Measurements from ENCODE around the gene TMEM69.
"Not testable (repeated sequence)": the region's sequence is repeated elsewhere in the genome, so short reads cannot be mapped to it uniquely, and the experiment has no call there.

The TMEM69 gene

DNA sequence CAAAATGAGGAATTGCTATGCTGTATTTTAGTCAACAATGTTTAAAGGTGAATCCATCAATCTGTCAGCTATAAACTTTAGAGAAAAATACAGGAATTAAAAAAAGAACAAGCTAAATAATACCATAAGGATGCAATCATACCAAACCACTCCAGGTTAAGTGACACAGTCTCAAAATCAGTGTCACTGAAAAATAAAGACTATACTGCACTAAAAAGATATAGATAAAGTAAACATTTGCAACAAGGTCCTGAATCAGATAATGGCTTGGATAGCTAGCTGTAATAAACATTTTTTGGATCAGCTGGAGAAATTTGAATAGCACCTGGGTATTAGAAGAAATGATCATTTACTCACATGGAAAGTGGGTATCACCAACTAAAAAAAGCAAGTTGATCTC lies 9.5 kb upstream of the TMEM69 start:
- no peak for DNase-seq (ENCODE audit: low spot score)

DNA sequence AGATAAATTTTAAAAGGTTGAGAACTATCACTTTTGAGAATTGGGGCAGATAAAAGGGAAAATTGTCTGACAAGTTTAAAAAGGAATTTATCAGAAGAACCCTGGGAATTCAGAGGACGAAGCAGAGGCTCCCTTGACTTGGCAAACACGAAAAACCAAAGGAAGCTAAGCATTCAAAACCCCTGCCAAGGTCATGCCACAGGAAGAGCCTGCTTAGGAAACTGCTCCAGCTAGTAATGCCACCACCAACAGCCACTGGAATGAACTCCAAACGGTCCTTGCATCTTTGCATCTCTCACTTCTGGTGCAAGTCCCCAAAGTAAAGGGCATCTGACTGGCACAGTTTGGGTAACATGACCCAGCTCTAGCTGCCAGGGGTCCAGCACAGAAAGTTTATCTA lies 8.9 kb upstream of the TMEM69 start:
- no peak for DNase-seq (ENCODE audit: low spot score)

DNA sequence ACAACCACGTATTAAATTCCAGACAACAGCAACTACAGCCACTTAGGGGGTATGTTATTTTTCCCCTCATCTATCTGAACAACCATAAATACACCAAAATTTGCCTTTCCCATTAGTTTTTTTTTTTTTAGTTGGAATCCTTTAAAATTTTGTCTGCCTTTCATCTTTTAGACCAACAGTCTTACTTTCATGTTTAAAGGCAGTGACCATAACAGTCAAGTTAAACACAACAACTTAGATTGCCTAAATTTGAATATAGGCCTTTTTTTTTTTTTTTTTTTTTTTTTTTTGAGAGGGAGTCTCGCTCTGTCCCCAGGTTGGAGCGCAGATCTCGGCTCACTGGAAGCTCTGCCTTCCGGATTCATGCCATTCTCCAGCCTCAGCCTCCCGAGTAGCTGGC lies 5.0 kb upstream of the TMEM69 start:
- DNase-seq (ENCODE audit: low spot score) = no peak

DNA sequence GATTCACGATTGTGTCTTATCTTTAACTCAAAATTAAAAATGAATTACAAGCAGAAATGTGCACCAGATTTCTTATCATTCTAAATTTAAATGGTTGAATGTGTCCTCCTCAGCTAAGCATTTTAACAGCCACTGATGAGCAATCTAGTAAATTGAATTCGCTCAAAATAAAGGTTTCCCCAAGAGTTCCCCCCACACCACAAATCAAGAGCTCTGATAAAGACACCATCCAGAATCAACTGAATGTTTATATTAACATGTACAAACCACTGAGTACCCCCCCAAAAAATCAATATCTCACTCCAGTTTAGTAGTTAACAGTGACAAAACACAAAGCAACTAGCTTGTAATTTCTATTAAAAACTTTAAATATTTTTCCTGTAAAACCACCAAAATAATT lies 3.6 kb upstream of the TMEM69 start:
- DNase-seq (ENCODE audit: low spot score) = no peak

DNA sequence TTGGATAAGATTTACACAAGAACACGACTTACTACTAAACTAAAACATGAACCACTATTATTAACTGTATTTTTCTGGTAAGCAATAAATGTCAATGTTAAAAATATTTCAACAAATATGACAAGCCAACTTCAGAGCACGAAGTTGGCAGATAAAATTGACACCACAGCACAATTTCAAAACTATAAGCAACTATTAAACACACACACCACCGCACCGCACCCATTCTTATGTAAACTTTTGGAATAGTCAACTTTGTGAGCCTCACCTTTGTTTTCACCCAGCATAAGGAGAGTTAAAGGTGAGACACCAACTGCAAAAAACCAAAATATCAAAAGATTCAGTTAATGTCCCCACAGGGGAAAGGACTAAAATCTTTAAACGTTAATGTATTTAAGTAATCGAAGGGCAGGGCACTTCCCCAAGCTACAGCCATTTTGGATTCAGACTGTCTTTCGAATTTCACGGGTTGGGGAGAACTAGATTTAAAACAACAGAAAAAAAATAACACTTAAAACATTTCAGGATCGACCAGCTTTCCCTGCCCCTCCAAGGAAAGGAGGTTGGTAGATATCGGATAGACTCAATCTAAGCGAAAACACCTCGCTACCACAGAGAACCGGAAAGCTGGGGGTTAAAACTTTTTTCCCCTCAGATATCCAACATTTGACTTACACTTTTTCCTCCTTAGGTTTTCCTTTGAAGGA lies 2.5 kb upstream of the TMEM69 start:
- DNase-seq (ENCODE audit: low spot score) = no peak

DNA sequence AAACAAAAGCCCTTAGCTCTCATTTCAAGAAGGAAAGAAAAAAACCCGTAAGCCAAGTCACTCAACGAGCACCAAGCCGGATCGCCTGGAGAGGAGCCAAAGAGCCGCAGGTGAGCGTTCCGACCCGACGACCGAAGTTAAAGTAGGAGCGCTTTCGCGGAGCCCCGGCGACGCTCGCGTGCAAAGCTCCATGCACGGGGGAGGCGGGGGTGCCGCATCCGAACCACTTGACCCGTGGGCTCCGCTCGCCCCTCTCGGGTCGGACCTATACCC lies 2.0 kb upstream of the TMEM69 start:
- DNase-seq (ENCODE audit: low spot score) = peak; percentile 56

DNA sequence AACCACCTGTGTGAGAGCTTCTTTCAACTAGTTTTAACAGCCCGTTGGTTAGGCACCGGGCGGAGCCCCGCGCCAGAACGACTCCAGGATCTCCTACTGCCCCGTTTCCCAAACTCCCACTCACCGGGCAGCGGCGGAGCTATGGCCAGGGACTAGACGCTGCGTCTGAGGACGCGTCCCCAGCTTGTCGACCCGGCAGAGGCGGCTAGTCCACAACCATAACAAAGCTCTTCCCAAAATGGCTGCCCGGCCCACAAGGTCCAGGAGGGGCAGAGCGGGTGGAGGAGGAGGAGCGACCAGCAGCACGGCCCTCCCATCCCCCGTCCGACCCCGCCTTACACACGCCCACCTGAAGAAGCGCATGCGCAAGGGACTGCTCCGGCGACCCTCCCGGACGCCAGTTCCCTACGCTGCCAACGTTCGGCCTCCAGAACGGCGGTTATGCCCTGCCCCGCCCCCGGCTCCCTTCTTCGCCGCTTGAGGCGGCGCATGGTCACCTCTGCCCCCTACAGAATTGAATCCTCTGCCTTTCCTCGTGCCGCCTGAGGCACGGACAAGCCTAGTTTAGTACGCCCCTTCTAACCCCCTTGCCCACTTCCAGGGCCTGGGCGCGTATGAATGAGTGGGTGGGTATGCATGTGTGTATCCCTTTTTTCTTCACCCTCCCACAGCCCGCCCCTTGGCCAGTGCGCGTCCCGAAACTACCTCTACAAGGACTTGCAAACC lies 1.5 kb upstream of the TMEM69 start, which contains the start of gene GPBP1L1:
GPBP1L1 (minus strand) TSS at position 246 of the 726 bp plus-strand sequence. CDS start 27,446 bp downstream, outside the sequence.
- DNase-seq (ENCODE audit: low spot score) = peak; percentile 97

DNA sequence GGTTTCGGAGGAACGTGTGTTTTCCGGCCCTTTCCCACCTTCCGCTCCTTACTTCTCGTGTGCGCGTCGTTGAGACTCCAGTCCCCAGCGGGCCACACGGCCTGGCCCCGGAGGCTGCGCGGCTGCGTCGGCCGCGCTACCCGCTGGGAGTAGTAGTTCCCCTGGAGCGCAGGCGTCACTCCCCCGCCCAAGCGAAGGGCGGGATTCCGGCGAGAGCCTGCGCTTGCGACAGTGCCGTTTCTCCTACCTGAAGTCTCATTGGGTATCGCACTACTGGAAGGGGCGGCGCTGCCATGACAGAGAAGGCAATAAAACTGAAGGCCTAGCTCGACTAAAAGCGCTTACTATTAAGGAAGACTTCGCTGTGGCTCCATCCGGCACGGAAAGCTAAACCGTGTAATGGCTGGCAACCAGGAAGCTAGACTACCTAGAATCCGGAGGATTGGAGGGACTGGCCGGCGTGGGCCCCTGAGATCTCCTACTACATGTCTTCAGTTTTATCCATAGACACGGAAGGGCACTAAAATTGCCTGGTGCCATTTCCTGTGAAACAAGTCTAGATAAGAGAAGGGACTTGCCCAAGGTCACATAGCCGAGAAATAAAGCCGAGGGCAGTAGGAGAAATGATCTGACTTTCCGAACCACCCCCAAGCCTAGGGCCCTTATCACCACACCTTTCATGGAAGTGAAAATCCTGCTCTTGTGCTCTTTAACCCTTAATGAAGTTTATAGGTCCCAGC lies 797 bp upstream of the TMEM69 start:
- DNase-seq (ENCODE audit: low spot score) = peak; percentile 99

DNA sequence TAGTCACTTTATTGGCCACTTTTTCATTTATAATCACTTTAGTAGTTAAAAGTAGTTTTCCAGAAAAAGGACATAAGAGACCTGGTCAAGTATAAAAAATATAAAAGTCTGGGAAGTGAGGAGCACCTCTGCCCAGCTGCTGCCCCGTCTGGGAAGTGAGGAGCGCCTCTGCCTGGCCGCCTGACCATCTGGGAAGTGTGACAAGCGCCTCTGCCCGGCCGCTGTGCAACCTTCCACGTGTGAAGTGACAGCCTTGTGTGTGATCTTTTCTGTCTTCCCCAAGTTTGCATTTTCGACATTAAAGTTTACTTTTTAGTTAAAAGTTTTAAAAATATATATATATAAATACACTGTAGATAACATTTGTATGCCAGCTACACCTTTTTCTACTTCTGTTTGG lies 5.8 kb downstream of the TMEM69 start:
- DNase-seq (ENCODE audit: low spot score) = not testable (repeated sequence)

DNA sequence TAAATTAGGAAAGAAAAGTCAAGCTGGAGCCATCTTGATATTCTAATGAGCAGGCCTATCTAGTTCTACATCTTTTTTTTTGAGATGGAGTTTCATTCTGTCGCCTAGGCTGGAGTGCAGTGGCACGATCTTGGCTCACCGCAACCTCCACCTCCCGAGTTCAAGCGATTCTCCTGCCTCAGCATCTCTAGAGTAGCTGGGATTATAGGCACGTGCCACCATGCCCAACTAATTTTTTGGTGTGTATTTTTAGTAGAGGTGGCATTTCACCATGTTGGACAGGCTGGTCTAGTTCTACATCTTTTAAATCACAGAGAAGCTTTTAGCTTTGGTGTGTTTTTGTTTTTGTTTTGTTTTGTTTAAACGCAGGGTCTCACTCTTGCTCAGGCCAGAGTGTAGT lies 6.8 kb downstream of the TMEM69 start:
- no peak for DNase-seq (ENCODE audit: low spot score)

DNA sequence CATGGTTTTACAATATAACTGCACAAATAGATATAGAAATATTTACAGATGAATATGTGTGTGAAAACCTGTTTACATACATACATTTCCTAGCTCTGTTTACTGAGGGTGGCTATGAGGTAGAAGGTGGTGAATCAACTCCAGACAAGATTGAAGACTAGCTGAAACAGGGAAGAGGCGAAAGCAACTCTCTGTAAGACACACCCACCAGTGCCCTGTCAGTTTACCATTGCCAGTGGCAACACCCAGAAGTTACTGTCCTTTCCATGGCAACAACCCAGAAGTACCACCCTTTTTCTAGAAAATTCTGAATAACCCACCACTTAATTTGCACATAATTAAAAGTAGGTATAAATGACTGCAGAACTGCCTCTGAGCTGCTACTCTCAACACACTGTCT lies 16.7 kb downstream of the TMEM69 start:
- DNase-seq (ENCODE audit: low spot score) = no peak

DNA sequence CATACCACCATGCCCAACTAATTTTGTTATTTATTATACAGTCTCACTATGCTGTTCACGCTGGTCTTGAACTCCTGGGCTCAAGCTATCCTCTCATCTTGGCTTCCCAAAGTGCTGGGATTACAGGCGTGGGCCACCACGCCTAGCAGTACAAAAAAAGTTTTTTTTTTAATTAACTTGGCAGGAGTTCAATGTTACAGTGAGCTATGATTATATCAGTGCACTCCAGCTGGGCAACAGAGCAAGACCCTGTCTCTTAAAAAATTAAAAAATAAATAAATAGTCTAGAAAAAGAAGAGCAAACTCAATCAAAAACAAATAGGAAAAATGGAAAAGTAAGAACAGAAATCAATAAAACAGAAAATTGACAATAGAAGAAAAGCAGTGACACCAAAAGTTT lies 25.7 kb downstream of the TMEM69 start:
- DNase-seq (ENCODE audit: low spot score) = no peak

DNA sequence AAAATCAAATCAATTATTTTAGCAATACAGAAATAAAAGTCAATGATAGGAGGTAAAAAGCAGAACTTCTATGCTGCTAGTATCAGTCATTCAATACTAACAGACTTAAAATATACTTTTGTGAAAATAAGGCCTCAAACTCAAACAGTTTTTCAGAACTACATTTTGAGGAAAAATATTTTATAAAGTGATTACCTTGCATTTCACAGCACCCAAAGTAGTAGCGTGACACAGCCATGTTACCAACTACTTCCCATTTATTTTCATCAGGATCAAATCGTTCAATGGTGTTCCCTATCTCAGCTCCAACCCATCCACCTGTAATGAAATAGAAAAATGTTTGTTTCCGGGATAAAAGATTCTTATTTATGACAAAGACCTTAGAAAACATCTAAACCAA lies 28.7 kb downstream of the TMEM69 start:
- no peak for DNase-seq (ENCODE audit: low spot score)

DNA sequence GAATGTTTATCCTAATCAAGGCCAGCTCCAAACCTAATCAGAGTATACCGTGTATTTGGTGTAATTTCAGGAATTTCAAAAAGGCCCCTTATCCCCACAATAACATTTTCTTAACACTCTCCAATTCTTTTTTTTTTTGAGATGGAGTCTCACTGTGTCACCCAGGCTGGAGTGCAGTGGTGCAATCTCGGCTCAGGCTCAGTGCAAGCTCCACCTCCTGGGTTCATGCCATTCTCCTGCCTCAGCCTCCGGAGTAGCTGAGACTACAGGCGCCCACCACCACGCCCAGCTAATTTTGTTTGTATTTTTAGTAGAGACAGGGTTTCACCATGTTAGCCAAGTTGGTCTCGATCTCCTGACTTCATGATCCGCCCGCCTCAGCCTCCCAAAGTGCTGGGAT lies 29.4 kb downstream of the TMEM69 start:
- not testable (repeated sequence) for DNase-seq (ENCODE audit: low spot score)

DNA sequence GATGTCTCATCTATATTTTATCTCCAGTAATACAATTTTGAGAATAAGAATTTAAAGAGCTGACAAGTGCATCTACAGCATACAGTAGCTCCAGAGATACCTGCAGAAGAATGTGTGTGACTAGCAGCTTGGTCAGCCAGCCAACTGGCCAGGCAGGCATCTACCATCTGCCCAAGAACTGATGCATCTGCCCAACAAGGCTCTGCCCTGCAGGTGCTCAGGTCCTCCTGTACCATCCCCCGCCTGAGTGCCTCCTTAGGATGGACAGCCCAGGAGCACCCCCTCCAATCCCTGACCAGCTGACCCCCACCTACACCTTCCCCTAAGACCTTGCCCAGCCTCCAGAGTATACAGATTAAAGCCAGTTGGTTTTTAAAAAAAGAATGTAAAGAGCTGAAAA lies 30.3 kb downstream of the TMEM69 start:
- no peak for DNase-seq (ENCODE audit: low spot score)

DNA sequence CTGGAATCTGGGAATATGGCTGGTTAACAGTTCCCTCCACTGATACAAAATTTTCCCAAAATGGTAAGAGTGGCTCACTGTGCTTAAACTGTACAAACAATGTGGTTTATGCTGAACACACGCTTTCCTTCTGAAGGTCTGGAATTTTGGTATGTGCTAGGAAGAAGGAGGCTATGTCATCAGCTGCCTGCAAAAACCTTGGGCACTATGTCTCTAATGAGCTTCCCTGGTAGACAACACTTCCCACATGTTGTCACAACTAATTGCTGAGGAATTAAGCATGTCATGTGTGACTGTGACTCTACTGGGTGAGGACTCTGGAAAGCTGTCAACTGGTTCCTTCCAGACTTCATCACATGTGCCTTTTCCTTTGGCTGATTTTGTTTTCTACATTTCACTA lies 33.2 kb downstream of the TMEM69 start:
- no peak for DNase-seq (ENCODE audit: low spot score)

DNA sequence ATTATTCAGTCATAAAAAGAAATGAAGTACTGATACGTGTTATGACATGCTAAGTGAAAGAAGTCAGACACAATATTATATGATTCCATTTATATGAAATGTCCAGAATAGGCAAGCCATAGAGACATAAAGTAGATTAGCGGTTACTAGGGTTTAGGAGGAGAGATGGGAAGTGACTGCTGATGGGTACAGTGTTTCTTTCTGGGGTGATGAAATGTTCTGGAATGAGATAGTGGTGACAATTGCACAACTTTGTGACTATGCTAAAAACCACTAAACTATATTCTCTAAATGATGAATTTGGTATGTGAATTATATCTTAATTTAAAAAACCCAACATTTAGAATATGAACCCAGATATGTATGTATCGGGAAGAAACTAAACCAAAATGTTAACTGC lies 34.8 kb downstream of the TMEM69 start:
- DNase-seq (ENCODE audit: low spot score) = no peak

DNA sequence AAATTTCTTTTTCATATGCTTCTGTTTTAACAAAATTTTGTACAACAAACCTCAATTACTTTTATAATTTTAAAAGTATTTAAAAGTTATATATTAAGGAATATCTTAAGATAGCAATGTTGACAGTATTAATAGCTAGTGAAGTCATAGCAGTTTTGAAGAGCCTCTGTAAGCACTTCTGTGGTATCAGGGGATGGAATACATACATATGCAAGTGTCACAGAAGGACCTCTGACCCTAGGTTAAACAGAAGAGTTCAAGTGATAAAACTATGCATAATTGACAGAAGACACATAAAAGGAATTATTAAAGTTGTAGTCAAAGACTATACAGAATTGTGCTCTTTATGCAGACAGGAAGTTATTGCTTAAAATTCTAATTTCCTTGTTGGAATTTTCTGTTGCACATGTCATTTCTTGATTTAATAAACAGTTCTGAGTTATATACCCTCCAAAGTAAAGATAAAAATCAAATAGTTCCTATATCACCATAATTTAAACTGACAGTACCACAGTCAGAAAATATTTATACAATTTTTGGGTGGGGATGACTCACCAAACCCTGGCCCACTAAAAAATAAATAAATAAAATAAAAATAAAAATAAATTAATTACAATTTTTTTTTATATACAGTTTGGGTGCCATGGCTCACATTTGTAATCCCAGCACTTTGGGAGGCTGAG lies 35.4 kb downstream of the TMEM69 start:
- no peak for DNase-seq (ENCODE audit: low spot score)

DNA sequence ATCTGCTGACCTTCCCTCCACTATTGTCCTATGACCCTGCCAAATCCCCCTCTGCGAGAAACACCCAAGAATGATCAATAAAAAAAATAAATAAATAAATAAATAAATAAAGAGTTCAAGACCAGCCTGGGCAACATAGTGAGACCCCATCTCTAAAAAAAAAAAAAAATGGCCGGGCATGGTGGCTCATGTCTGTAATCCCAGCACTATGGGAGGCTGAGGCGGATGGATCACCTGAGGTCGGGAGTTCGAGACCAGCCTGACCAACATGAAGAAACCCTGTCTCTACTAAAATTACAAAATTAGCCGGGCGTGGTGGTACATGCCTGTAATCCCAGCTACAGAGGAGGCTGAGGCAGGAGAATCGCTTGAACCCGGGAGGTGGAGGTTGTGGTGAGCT lies 38.0 kb downstream of the TMEM69 start:
- not testable (repeated sequence) for DNase-seq (ENCODE audit: low spot score)

DNA sequence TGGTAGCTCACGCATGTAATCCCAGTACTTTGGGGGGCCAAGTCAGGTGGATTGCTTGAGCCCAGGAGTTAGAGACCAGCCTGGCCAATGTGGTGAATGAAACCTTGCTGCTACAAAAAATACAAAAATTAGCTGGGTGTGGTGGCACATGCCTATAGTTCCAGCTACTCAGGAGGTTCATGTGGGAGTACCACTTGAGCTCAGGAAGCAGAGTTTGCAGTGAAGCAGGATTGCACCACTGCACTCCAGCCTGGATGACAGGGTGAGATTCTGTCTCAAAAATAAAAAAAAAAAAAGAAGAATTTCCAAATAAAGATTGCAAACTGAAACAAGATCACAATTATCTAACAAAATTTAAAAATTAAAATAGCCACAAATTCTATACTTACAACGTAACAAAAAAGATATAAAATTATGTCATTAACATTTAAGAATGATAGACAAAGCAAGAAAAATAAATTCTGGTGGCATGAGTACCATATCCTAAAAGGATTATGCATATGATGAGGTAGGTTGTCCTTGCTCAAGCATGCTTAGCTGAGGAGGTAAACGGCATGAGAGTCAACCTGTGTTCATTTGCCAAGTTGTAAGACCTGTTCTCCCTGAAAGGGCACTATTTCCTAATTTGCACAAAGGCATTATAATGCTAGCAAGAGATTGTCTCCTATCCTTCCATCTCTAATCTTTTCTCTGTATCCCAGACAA lies 42.2 kb downstream of the TMEM69 start:
- peak; percentile 23 for DNase-seq (ENCODE audit: low spot score)

DNA sequence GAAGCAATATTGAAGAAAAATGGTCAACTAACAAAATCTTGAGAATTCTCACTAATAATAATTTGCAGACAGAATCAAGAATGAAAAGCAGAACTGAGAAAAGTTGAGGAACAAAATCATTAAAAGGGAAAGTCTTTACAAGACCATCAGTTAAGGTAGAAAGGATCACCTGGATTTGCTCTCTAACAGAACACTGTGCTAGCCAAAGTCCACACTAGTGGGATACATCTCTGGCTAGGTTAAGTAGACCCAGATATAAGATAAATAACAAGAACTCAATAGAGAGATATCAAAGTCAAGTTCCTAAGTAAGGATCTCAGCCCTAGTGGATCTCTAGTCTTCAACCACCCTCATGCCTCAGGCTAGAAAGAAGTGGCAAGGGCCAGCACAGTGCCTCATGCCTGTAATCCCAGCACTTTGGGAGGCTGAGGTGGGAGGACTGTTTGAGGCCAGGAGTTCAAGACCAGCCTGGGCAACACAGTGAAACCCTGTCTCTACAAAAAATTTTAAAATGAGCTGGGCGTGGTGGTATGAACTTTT lies 42.9 kb downstream of the TMEM69 start:
- DNase-seq (ENCODE audit: low spot score) = no peak

DNA sequence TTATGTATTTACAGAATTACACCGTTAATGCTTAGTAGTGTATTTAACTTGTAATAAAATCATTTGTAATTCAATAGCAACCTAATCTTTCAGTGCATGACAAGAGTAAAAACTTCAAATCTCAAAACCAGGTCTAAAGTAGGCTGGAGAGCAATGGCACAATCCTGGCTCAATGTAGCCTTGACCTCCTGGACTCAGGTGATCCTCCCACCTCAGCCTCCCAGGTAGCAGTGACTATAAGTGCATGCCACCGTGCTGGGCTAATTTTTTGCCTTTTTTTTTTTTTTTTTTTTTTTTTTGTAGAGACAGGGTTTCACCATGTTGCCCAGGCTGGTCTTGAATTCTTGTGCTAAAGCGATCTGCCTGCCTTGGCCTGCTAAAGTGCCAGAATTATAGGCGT lies 51.2 kb downstream of the TMEM69 start:
- DNase-seq (ENCODE audit: low spot score) = no peak

Data from putamen (tissue), 1 donor.